IMR-90 (cell line): ENCODE measurements around the gene ADAMTS8.

Experiments
- BHLHE40 ChIP-seq: fragments of 150-350 bp; IDR thresholded peaks from 2 replicates; pipeline ENCODE4 v1.6.1; 2016; ENCODE audit warnings: mild to moderate bottlenecking, low read depth, low read length
- CEBPB ChIP-seq: IDR thresholded peaks from 2 replicates; pipeline ENCODE4 v1.6.1; 2012; ENCODE audit warnings: low read depth, low read length, improper control_type of control experiment
- CTCF ChIP-seq: conservative IDR thresholded peaks from 2 replicates; pipeline ENCODE4 v1.5.1; 2012; ENCODE audit warnings: mild to moderate bottlenecking, low read depth, low read length, improper control_type of control experiment
- MAFK ChIP-seq: IDR thresholded peaks from 2 replicates; pipeline ENCODE4 v1.6.1; 2012; ENCODE audit warnings: low read depth, low read length, improper control_type of control experiment
- MXI1 ChIP-seq: IDR thresholded peaks from 2 replicates; pipeline ENCODE4 v1.6.1; 2012; ENCODE audit warnings: low read depth, mild to moderate bottlenecking, low read length, moderate library complexity, borderline replicate concordance
- NFE2L2 ChIP-seq: fragments of 150-350 bp; IDR thresholded peaks from 2 replicates; pipeline ENCODE4 v1.6.1; 2016; ENCODE audit warnings: low read depth, mild to moderate bottlenecking, low read length
- POLR2A ChIP-seq: IDR thresholded peaks from 2 replicates; pipeline ENCODE4 v1.6.1; 2012; ENCODE audit warnings: mild to moderate bottlenecking, low read depth, low read length
- RAD21 ChIP-seq: IDR thresholded peaks from 2 replicates; pipeline ENCODE4 v1.6.1; 2012; ENCODE audit warnings: low read length, improper control_type of control experiment
- RCOR1 ChIP-seq: IDR thresholded peaks from 2 replicates; pipeline ENCODE4 v1.6.1; 2012; ENCODE audit warnings: mild to moderate bottlenecking, low read length, improper control_type of control experiment; ENCODE audit not compliant: insufficient replicate concordance
- RFX5 ChIP-seq: IDR thresholded peaks from 2 replicates; pipeline ENCODE4 v1.8.0; 2012; ENCODE audit warnings: low read depth, mild to moderate bottlenecking, low read length, moderate library complexity
- USF2 ChIP-seq: fragments of 150-350 bp; IDR thresholded peaks from 2 replicates; pipeline ENCODE4 v1.6.1; 2017; ENCODE audit warnings: mild to moderate bottlenecking, antibody characterized with exemption, low read length, low read depth

GRCh38 chr11:130462101-130462885 is 33.9 kb upstream of the ADAMTS8 start:
- TF ChIP-seq CTCF (no peak), CEBPB (no peak), POLR2A (no peak), BHLHE40 (no peak), USF2 (no peak), MXI1 (no peak), RCOR1 (no peak), RAD21 (no peak), MAFK (no peak), NFE2L2 (no peak), RFX5 (no peak)
